Astrocyte (in vitro differentiated cells and primary cell): Measurements from ENCODE around the gene TMPRSS7. TPM values are rescaled to one million over a fixed set of nuclear protein-coding genes. Genes with fewer than 3 reads are reported as not detected.

Experiments
- DNase-seq: peaks from one replicate; pipeline ENCODE4 v3.0.0-alpha.2; 2010; ENCODE audit warnings: low read depth
- FAIRE-seq: peaks from 2 replicates; lab custom pipeline; 2011; peaks lifted over from hg19 to GRCh38; lab: Jason Lieb, UNC
- H2AFZ ChIP-seq: 2 replicates; pipeline ENCODE4 v1.6.0; 2012; ENCODE audit warnings: low read depth, low read length, inconsistent platforms
- H3K27ac ChIP-seq: 2 replicates; pipeline ENCODE4 v1.5.1; 2011; ENCODE audit warnings: low read depth, low read length, inconsistent platforms
- H3K27me3 ChIP-seq: 2 replicates; pipeline ENCODE4 v1.6.0; 2011; ENCODE audit warnings: low read length, inconsistent platforms; ENCODE audit not compliant: insufficient read depth
- H3K36me3 ChIP-seq: 2 replicates; pipeline ENCODE4 v1.5.1; 2011; ENCODE audit warnings: low read length, inconsistent platforms; ENCODE audit not compliant: insufficient read depth
- H3K4me1 ChIP-seq: 2 replicates; pipeline ENCODE4 v1.5.1; 2011; ENCODE audit warnings: low read length, inconsistent platforms; ENCODE audit not compliant: insufficient read depth
- H3K4me2 ChIP-seq: 2 replicates; pipeline ENCODE4 v1.6.0; 2012; ENCODE audit warnings: low read length, inconsistent platforms
- H3K4me3 ChIP-seq: 2 replicates; pipeline ENCODE4 v1.5.1; 2011; ENCODE audit warnings: low read depth, mild to moderate bottlenecking, low read length, inconsistent platforms; ENCODE audit not compliant: insufficient read depth
- H3K79me2 ChIP-seq: 2 replicates; pipeline ENCODE4 v1.6.0; 2012; ENCODE audit warnings: mild to moderate bottlenecking, low read length, inconsistent platforms; ENCODE audit not compliant: insufficient read depth
- H3K9ac ChIP-seq: 2 replicates; pipeline ENCODE4 v1.6.0; 2012; ENCODE audit warnings: mild to moderate bottlenecking, low read length, inconsistent platforms
- H3K9me3 ChIP-seq: 2 replicates; pipeline ENCODE4 v1.5.1; 2012; ENCODE audit warnings: low read depth, mild to moderate bottlenecking, low read length, inconsistent platforms; ENCODE audit not compliant: insufficient read depth
- H4K20me1 ChIP-seq: 2 replicates; pipeline ENCODE4 v1.6.0; 2012; ENCODE audit warnings: low read length, inconsistent platforms; ENCODE audit not compliant: insufficient read depth
- H3K27ac Mint-ChIP-seq: one replicate; pipeline ENCODE4 v1.8.0; 2021; ENCODE audit warnings: mild to moderate bottlenecking, mixed read lengths; ENCODE audit not compliant: unreplicated experiment
- H3K27me3 Mint-ChIP-seq: one replicate; pipeline ENCODE4 v1.8.0; 2021; ENCODE audit warnings: low read depth, mixed read lengths; ENCODE audit not compliant: unreplicated experiment
- H3K36me3 Mint-ChIP-seq: one replicate; pipeline ENCODE4 v1.8.0; 2021; ENCODE audit warnings: low read depth, mixed read lengths; ENCODE audit not compliant: unreplicated experiment
- H3K4me1 Mint-ChIP-seq: one replicate; pipeline ENCODE4 v1.8.0; 2021; ENCODE audit warnings: low read depth, mixed read lengths; ENCODE audit not compliant: unreplicated experiment
- H3K4me3 Mint-ChIP-seq: one replicate; pipeline ENCODE4 v1.8.0; 2021; ENCODE audit warnings: mild to moderate bottlenecking, moderate library complexity, mixed read lengths; ENCODE audit not compliant: unreplicated experiment
- H3K9me3 Mint-ChIP-seq: one replicate; pipeline ENCODE4 v1.8.0; 2021; ENCODE audit warnings: mild to moderate bottlenecking, mixed read lengths; ENCODE audit not compliant: unreplicated experiment
- CTCF ChIP-seq: IDR thresholded peaks from 2 replicates; pipeline ENCODE4 v1.5.1; 2011; ENCODE audit warnings: low read depth, mild to moderate bottlenecking, inconsistent platforms, low read length, moderate library complexity; ENCODE audit not compliant: insufficient read depth
- EZH2 ChIP-seq: IDR thresholded peaks from 2 replicates; pipeline ENCODE4 v1.6.1; 2012; ENCODE audit warnings: mild to moderate bottlenecking, low read length, inconsistent platforms; ENCODE audit not compliant: insufficient read depth
- total RNA-seq: library from RNA; stranded (reverse); gene quantifications from 2 replicates; pipeline ENCODE4 v1.2.1, GENCODE V29; 2021

TMPRSS7 gene
- total RNA-seq, 1 donor from 2014 or later = not detected

- H3K4me3 Mint-ChIP-seq = no peak overlapping the region
- Histone ChIP-seq H3K4me3 (no peak overlapping the region), H3K4me2 (peak overlapping the region; percentile 57), H3K4me1 (no peaks in the 10 kb centered on the region), H2AFZ (peak overlapping the region; percentile 62), H3K9ac (peak overlapping the region; percentile 8), H3K36me3 (no peaks in the 10 kb centered on the region), H3K27ac (no peak overlapping the region), H3K9me3 (no peaks in the 10 kb centered on the region), H3K27me3 (no peaks in the 10 kb centered on the region), H4K20me1 (no peaks in the 10 kb centered on the region), H3K79me2 (no peaks in the 10 kb centered on the region)
- DNase-seq (peak; percentile 47), FAIRE-seq (peak; percentile 65)
- no peaks in the 10 kb centered on the region for H3K36me3 Mint-ChIP-seq
- H3K27me3 Mint-ChIP-seq = no peaks in the 10 kb centered on the region
- H3K4me1 Mint-ChIP-seq = peaks cover 6% of the 10 kb centered on the region
- no peaks in the 10 kb centered on the region for H3K9me3 Mint-ChIP-seq
- no peak overlapping the region for H3K27ac Mint-ChIP-seq
- TF ChIP-seq EZH2 (no peak), CTCF (peak; percentile 97)
These were observed 9.2 kb downstream of the TMPRSS7 start for GRCh38 chr3:112043621-112044201.

- H3K36me3 ChIP-seq = no peaks in the 10 kb centered on the region
- H2AFZ ChIP-seq = no peak overlapping the region
- Mint-ChIP-seq H3K4me1 (peaks cover 4% of the 10 kb centered on the region), H3K9me3 (no peaks in the 10 kb centered on the region), H3K4me3 (no peak overlapping the region), H3K27ac (no peak overlapping the region), H3K27me3 (no peaks in the 10 kb centered on the region), H3K36me3 (no peaks in the 10 kb centered on the region)
- H3K9ac ChIP-seq = no peak overlapping the region
- no peaks in the 10 kb centered on the region for H3K79me2 ChIP-seq
- H3K9me3 ChIP-seq = no peaks in the 10 kb centered on the region
- H3K4me2 ChIP-seq = peak overlapping the region; percentile 42
- TF ChIP-seq EZH2 (no peak), CTCF (no peak)
- no peaks in the 10 kb centered on the region for H3K27me3 ChIP-seq
- no peak overlapping the region for H3K27ac ChIP-seq
- no peak overlapping the region for H3K4me3 ChIP-seq
- no peaks in the 10 kb centered on the region for H3K4me1 ChIP-seq
- H4K20me1 ChIP-seq = no peaks in the 10 kb centered on the region
- FAIRE-seq (no peak), DNase-seq (peak; percentile 26)
These were observed 12.1 kb downstream of the TMPRSS7 start for GRCh38 chr3:112046599-112046998.

GRCh38 chr3:112047264-112047663 is 12.7 kb downstream of the TMPRSS7 start:
- Mint-ChIP-seq H3K36me3 (no peaks in the 10 kb centered on the region), H3K4me1 (peaks cover 4% of the 10 kb centered on the region), H3K27me3 (no peaks in the 10 kb centered on the region), H3K9me3 (no peaks in the 10 kb centered on the region), H3K4me3 (no peak overlapping the region), H3K27ac (no peak overlapping the region)
- no peak overlapping the region for H3K4me2 ChIP-seq
- H3K9me3 ChIP-seq = no peaks in the 10 kb centered on the region
- no peaks in the 10 kb centered on the region for H3K79me2 ChIP-seq
- no peak for DNase-seq
- H3K27ac ChIP-seq = no peak overlapping the region
- H3K36me3 ChIP-seq = no peaks in the 10 kb centered on the region
- no peak for FAIRE-seq
- TF ChIP-seq EZH2 (no peak), CTCF (no peak)
- H3K9ac ChIP-seq = no peak overlapping the region
- no peak overlapping the region for H3K4me3 ChIP-seq
- H3K27me3 ChIP-seq = no peaks in the 10 kb centered on the region
- H4K20me1 ChIP-seq = no peaks in the 10 kb centered on the region
- no peak overlapping the region for H2AFZ ChIP-seq
- H3K4me1 ChIP-seq = no peaks in the 10 kb centered on the region
